GM12878 (cell line): ENCODE measurements around the gene CACNA2D1. TPM values are rescaled to one million over a fixed set of nuclear protein-coding genes. Genes with fewer than 3 reads are reported as not detected.

Source experiments
- ATAC-seq: fragments of 200-7000 bp; cut with Tn5 transposase; 3 replicates; pipeline ENCODE4 v1.9.1; 2020; ENCODE audit warnings: mild to moderate bottlenecking, moderate library complexity
- BruUV-seq: library from RNA; stranded (reverse); fragments of 400-500 nt; replicated peaks from 2 replicates; lab custom pipeline; 2021; lab: Mats Ljungman, UMichigan
- CTCF ChIA-PET: fragments of 300-600 bp; sonication (Branson Sonifier 250); formaldehyde crosslinking; extraction: SDS; loops from one replicate; lab custom pipeline; 2021; ENCODE audit warnings: inconsistent platforms; lab: Yijun Ruan, JAX
- POLR2A ChIA-PET: fragments of 350-600 bp; formaldehyde crosslinking; extraction: SDS; loops from one replicate; lab custom pipeline; 2021; ENCODE audit warnings: inconsistent platforms; lab: Charles Lee
- RAD21 ChIA-PET: fragments of 300-600 bp; sonication (Branson Sonifier 250); formaldehyde crosslinking; loops from one replicate; lab custom pipeline; 2023; ENCODE audit warnings: antibody characterized with exemption; ENCODE audit not compliant: unreplicated experiment; lab: Charles Lee
- SMC1A ChIA-PET: fragments of 300-600 bp; sonication (Branson Sonifier 250); formaldehyde crosslinking; loops from one replicate; lab custom pipeline; 2023; ENCODE audit not compliant: unreplicated experiment, uncharacterized antibody; lab: Charles Lee
- DNase-seq: peaks from one replicate; pipeline ENCODE4 v3.0.0-alpha.2; 2011; ENCODE audit warnings: low read depth, low spot score
- FAIRE-seq: peaks from 3 replicates; lab custom pipeline; 2011; peaks lifted over from hg19 to GRCh38; lab: Jason Lieb, UNC
- H2AFZ ChIP-seq: 2 replicates; pipeline ENCODE4 v1.6.0; 2011; ENCODE audit warnings: low read depth, low read length, control low read depth; ENCODE audit not compliant: control insufficient read depth
- H3K27ac ChIP-seq: 2 replicates; pipeline ENCODE4 v1.5.1; 2011; ENCODE audit warnings: control low read depth; ENCODE audit not compliant: control insufficient read depth, insufficient read depth
- H3K27me3 ChIP-seq, 2 experiments: replicated peaks in 1 of 2; 2 replicates each; pipeline versions ENCODE4 v1.6.0 to v1.6.1; 2011; ENCODE audit warnings: low read length in 1 of 2; ENCODE audit not compliant: control insufficient read depth in 2 of 2, insufficient read depth in 2 of 2
- H3K36me3 ChIP-seq, 2 experiments: 2 replicates each; pipeline ENCODE4 v1.5.1; 2011; ENCODE audit warnings: low read length in 1 of 2; ENCODE audit not compliant: control insufficient read depth in 2 of 2, insufficient read depth in 2 of 2
- H3K4me1 ChIP-seq: 2 replicates; pipeline ENCODE4 v1.6.1; 2011; ENCODE audit warnings: mild to moderate bottlenecking, low read length, moderate library complexity, mixed read lengths; ENCODE audit not compliant: control insufficient read depth, insufficient read depth
- H3K4me2 ChIP-seq: 2 replicates; pipeline ENCODE4 v1.6.0; 2011; ENCODE audit warnings: control low read depth; ENCODE audit not compliant: control insufficient read depth, insufficient read depth
- H3K4me3 ChIP-seq: fragments of 200-600 bp; sonication (generic); 2 replicates; pipeline ENCODE4 v1.5.1; 2016
- H3K79me2 ChIP-seq: 2 replicates; pipeline ENCODE4 v1.6.0; 2011; ENCODE audit warnings: low read length; ENCODE audit not compliant: control insufficient read depth, insufficient read depth
- H3K9ac ChIP-seq: 2 replicates; pipeline ENCODE4 v1.8.0; 2011; ENCODE audit warnings: low read length, control low read depth, mixed read lengths; ENCODE audit not compliant: control insufficient read depth, insufficient read depth
- H3K9me3 ChIP-seq: replicated peaks from 3 replicates; pipeline ENCODE4 v1.5.1; 2011; ENCODE audit warnings: mild to moderate bottlenecking, low read length; ENCODE audit not compliant: control insufficient read depth, insufficient read depth
- H4K20me1 ChIP-seq: 2 replicates; pipeline ENCODE4 v1.6.0; 2011; ENCODE audit not compliant: control insufficient read depth, insufficient read depth
- BACH1 ChIP-seq: fragments of 450-650 bp; IDR thresholded peaks from 2 replicates; pipeline ENCODE4 v1.6.1; 2017; ENCODE audit warnings: mild to moderate bottlenecking, borderline replicate concordance
- BRCA1 ChIP-seq: IDR thresholded peaks from 2 replicates; pipeline ENCODE4 v1.6.1; 2011; ENCODE audit warnings: low read depth, low read length, improper control_type of control experiment
- CHD4 ChIP-seq: fragments of 200-600 bp; sonication (generic); IDR thresholded peaks from 2 replicates; pipeline ENCODE4 v1.6.1; 2016; ENCODE audit warnings: mild to moderate bottlenecking
- ELK1 ChIP-seq: IDR thresholded peaks from 2 replicates; pipeline ENCODE4 v1.6.1; 2012; ENCODE audit warnings: low read depth, low read length, improper control_type of control experiment
- FOXM1 ChIP-seq: IDR thresholded peaks from 2 replicates; pipeline ENCODE4 v1.6.1; 2012; ENCODE audit warnings: low read depth, mild to moderate bottlenecking, inconsistent platforms, low read length, moderate library complexity
- SRF ChIP-seq, 2 experiments: IDR thresholded peaks; 2 replicates each; pipeline ENCODE4 v1.6.1; 2011; ENCODE audit warnings: low read depth in 2 of 2, low read length in 2 of 2, mild to moderate bottlenecking in 1 of 2, moderate library complexity in 1 of 2
- ZZZ3 ChIP-seq: IDR thresholded peaks from 2 replicates; pipeline ENCODE4 v1.6.1; 2011; ENCODE audit warnings: low read depth; ENCODE audit not compliant: control insufficient read depth, insufficient read length
- WGBS: methylation state at CpG from one replicate; pipeline ENCODE4 v1.1.6; 2016; ENCODE audit warnings: low lambda C conversion rate; ENCODE audit not compliant: insufficient replicate concordance, insufficient coverage; ENCODE audit errors: missing lambda C conversion rate; 5-methylcytosine and 5-hydroxymethylcytosine counted together
- in situ Hi-C: fragments of 300-500 bp; cut with MboI; formaldehyde crosslinking; loops from 9 replicates; pipeline ENCODE4 v1.14.3; 2018; ENCODE audit warnings: mixed read lengths
- intact Hi-C: fragments of 100-400 bp; cut with micrococcal nuclease; formaldehyde crosslinking; loops from one replicate; pipeline ENCODE4 v1.14.2; 2022; ENCODE audit not compliant: unreplicated experiment
- polyA plus RNA-seq, 11 experiments: library from polyadenylated mRNA; depleted of rRNA in 4 of 11; unstranded in 6 of 11; stranded (reverse) in 5 of 11; fragments of >200 nt; fragmentation: Nextera tagmentation in 4 of 11; fragmentation: Illumina TruSeq in 1 of 11; extraction: Ambion mirVana in 4 of 11; extraction: Trizol in 1 of 11; gene quantifications; 1 replicate in 1 of 11; 2 replicates in 10 of 11; pipeline versions ENCODE4 v1.2.1 to v1.2.3, GENCODE V29; 2011 to 2016; ENCODE audit warnings: inconsistent platforms in 2 of 11, missing spikeins in 2 of 11, low read depth in 1 of 11
- total RNA-seq, 4 experiments: library from RNA; depleted of rRNA in 3 of 4; stranded (reverse); fragments of >200 nt in 3 of 4; fragmentation: Illumina TruSeq in 1 of 4; extraction: Trizol in 1 of 4; gene quantifications; 2 replicates each; pipeline versions ENCODE4 v1.2.1 to v1.2.3, GENCODE V29; 2013 to 2021
- TF ChIP-seq, protein P1 (sequence below): fragments of 450-650 bp; IDR thresholded peaks from 2 replicates; pipeline ENCODE4 v1.6.1; 2017; ENCODE audit warnings: low read depth, mild to moderate bottlenecking, moderate library complexity

CACNA2D1 gene
- total and polyA plus RNA-seq, 10 of the 15 experiments (the other 5 are each of a cell fraction or from before 2014, with no cell fraction given), result 0.14 to 14.8 (median 0.97) TPM

GRCh38 chr7:82364048-82364447, 79.5 kb downstream of the CACNA2D1 start:
- SMC1A ChIA-PET, result interaction anchor here (1.2 to 3.0 kb wide), 7 partner anchors 8 to 133 kb away, joined by 3 to 13 read pairs (median 7); no protein-coding TSS in a partner anchor
- RAD21 ChIA-PET, result interaction anchor here (0.6 to 1.7 kb wide), 6 partner anchors 12 to 203 kb away, joined by 3 to 7 read pairs (median 4); no protein-coding TSS in a partner anchor

More at GRCh38 chr7:82364048-82364447, 79.5 kb downstream of the CACNA2D1 start:
- TF ChIP-seq ELK1 (no peak), SRF (IDR thresholded peaks at IDR 0.05; ENCODE audit: low read depth in 2 of 2, low read length in 2 of 2) (no peak), CHD4 (no peak), BRCA1 (no peak), BACH1 (no peak), FOXM1 (no peak), ZZZ3 (no peak)
- TF ChIP-seq, protein P1, sequence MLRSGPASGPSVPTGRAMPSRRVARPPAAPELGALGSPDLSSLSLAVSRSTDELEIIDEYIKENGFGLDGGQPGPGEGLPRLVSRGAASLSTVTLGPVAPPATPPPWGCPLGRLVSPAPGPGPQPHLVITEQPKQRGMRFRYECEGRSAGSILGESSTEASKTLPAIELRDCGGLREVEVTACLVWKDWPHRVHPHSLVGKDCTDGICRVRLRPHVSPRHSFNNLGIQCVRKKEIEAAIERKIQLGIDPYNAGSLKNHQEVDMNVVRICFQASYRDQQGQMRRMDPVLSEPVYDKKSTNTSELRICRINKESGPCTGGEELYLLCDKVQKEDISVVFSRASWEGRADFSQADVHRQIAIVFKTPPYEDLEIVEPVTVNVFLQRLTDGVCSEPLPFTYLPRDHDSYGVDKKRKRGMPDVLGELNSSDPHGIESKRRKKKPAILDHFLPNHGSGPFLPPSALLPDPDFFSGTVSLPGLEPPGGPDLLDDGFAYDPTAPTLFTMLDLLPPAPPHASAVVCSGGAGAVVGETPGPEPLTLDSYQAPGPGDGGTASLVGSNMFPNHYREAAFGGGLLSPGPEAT, result no peak
- Histone ChIP-seq H3K27me3 (no peaks in the 10 kb centered on the region), H3K4me1 (no peaks in the 10 kb centered on the region), H3K9ac (no peak overlapping the region), H3K9me3 (no peaks in the 10 kb centered on the region), H4K20me1 (no peaks in the 10 kb centered on the region), H3K4me3 (no peak overlapping the region), H3K36me3 (no peaks in the 10 kb centered on the region), H2AFZ (no peak overlapping the region), H3K79me2 (no peaks in the 10 kb centered on the region), H3K27ac (no peak overlapping the region), H3K4me2 (no peak overlapping the region)
- DNase-seq, result no peak
- 0% methylated on average over 1 of the region's 1 CpG for WGBS
- FAIRE-seq, result no peak
- no TSS peak for BruUV-seq
- intact Hi-C loops, result no loop called here
- in situ Hi-C loops, result no loop called here
- POLR2A ChIA-PET, result interaction anchor here (0.5 to 1.6 kb wide), 3 partner anchors 21 to 35 kb away, joined by 3 to 5 read pairs (median 4); no protein-coding TSS in a partner anchor
- CTCF ChIA-PET, result interaction anchor here (1.2 to 1.6 kb wide), 2 partner anchors 14 to 121 kb away, joined by 3 read pairs; no protein-coding TSS in a partner anchor
- ATAC-seq, result no peak
